Activated B cell treated with CpG ODN at 0.5 μM for 24 hours (primary cell): Measurements from ENCODE around the gene GAST. TPM values are rescaled to one million over a fixed set of nuclear protein-coding genes. Genes with fewer than 3 reads are reported as not detected.
A peak's percentile ranks its signal among the peaks of the same experiment; 100 is the strongest.
"Not testable (repeated sequence)": the region's sequence is repeated elsewhere in the genome, so short reads cannot be mapped to it uniquely, and the experiment has no call there.

Experiments used
- ATAC-seq: fragments of 200-7000 bp; cut with Tn5 transposase; one replicate; pipeline ENCODE4 v1.10.0; 2021; ENCODE audit warnings: low read depth, mild to moderate bottlenecking, moderate library complexity
- CTCF ChIA-PET: fragments of 350-600 bp; sonication (Branson Sonifier 250); formaldehyde crosslinking; loops from one replicate; lab custom pipeline; 2021; ENCODE audit warnings: antibody characterized with exemption; lab: Charles Lee
- POLR2A ChIA-PET: fragments of 350-600 bp; sonication (Branson Sonifier 250); formaldehyde crosslinking; loops from one replicate; lab custom pipeline; 2021; ENCODE audit warnings: antibody characterized with exemption; lab: Charles Lee
- DNase-seq: peaks from one replicate; pipeline ENCODE4 v3.0.0; 2022
- H3K27ac Mint-ChIP-seq: one replicate; pipeline ENCODE4 v1.8.0; 2020; ENCODE audit warnings: mixed read lengths
- H3K27me3 Mint-ChIP-seq: one replicate; pipeline ENCODE4 v1.8.0; 2021; ENCODE audit warnings: mixed read lengths
- H3K36me3 Mint-ChIP-seq: one replicate; pipeline ENCODE4 v1.8.0; 2021; ENCODE audit warnings: low read depth, mixed read lengths
- H3K4me1 Mint-ChIP-seq: one replicate; pipeline ENCODE4 v1.8.0; 2021; ENCODE audit warnings: mixed read lengths
- H3K4me3 Mint-ChIP-seq: one replicate; pipeline ENCODE4 v1.8.0; 2020; ENCODE audit warnings: mild to moderate bottlenecking, mixed read lengths
- H3K9me3 Mint-ChIP-seq: one replicate; pipeline ENCODE4 v1.8.0; 2020; ENCODE audit warnings: mixed read lengths
- intact Hi-C: fragments of 100-400 bp; cut with micrococcal nuclease; formaldehyde crosslinking; loops from one replicate; pipeline ENCODE4 v1.15.1; 2024
- total RNA-seq: library from RNA; stranded (reverse); gene quantifications from 2 replicates; pipeline ENCODE4 v1.2.3, GENCODE V29; 2022
- TF ChIP-seq, protein P1 (sequence below): fragments of 200-600 bp; IDR thresholded peaks from one replicate; pipeline ENCODE4 v1.8.0; 2022; ENCODE audit warnings: antibody characterized with exemption, mild to moderate bottlenecking

The GAST gene
- total RNA-seq, 1 donor from 2014 or later, result not detected

DNA sequence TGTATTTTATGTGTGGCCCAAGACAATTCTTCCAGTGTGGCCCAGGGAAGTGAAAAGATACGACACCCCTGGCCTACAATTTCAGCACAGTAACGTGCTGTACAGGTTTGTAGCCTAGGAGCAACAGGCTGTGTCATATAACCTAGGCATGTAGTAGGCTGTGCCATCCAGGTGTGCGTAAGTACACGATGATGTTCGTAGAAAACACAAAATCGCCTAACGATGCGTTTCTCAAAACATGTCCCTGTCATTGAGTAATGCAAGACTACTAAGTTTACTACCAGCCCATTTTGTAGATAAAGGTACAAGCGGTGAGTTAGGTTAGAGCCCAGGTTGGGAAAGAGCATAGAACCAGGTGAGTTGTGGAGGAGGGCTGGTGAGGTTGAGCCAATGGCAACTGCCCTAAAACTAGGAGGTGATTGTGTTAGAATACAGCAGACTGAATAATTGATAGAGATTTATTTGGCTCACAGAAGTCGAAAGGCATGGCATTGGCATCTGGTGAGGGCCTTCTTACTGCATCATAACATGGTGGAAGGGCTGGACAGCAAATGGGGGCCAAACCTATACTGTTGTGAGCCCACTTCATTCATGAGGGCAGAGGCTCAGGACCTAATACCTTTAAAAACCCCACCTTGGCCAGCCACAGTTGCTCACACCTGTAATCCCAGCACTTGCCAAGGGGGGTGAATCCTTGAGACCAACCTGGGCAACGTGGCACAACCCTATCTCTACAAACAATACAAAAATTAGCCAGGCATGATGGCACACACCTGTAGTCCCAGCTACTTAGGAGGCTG lies 19.2 kb upstream of the GAST start:
- POLR2A ChIA-PET, result interaction anchor here (0.6 to 9.6 kb wide), 7 partner anchors 10 to 238 kb away, joined by 3 to 421 read pairs (median 3); partner anchors contain the start of gene ODAD4

DNA sequence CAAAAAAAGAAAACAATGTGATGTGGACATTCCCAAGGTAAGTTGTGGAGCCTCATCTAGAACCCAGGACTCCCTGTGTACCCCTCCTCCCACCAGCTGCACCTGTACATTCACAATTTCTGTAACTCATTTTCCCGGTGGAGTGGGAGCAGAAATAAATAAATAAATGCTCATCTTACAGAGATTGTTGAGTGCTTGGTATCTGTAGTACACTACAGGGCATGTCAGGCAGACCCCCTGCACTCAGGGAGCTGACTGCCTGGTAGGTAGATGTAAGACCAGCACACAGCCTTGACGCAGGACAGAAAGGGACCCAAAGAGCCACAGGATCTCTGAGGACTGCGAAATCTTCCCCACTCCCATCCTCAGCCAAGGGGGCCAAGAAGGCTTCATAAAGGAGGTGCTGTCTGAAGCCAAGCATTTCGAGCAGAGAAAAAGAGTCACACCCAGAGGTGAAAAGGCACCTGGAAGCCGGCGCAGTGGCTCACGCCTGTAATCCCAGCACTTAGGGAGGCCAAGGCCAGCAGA lies 16.9 kb upstream of the GAST start:
- DNase-seq (no peak), ATAC-seq (no peak)
- intact Hi-C loops, result no loop called here
- Mint-ChIP-seq H3K4me3 (no peak overlapping the region), H3K9me3 (no peaks in the 10 kb centered on the region), H3K27ac (no peak overlapping the region), H3K36me3 (peaks cover 49% of the 10 kb centered on the region), H3K27me3 (no peaks in the 10 kb centered on the region), H3K4me1 (peaks cover 36% of the 10 kb centered on the region)
- POLR2A ChIA-PET, result interaction anchor here (0.6 to 9.6 kb wide), 4 partner anchors 11 to 727 kb away, joined by 3 to 421 read pairs (median 4); no protein-coding TSS in a partner anchor
- TF ChIP-seq, protein P1, sequence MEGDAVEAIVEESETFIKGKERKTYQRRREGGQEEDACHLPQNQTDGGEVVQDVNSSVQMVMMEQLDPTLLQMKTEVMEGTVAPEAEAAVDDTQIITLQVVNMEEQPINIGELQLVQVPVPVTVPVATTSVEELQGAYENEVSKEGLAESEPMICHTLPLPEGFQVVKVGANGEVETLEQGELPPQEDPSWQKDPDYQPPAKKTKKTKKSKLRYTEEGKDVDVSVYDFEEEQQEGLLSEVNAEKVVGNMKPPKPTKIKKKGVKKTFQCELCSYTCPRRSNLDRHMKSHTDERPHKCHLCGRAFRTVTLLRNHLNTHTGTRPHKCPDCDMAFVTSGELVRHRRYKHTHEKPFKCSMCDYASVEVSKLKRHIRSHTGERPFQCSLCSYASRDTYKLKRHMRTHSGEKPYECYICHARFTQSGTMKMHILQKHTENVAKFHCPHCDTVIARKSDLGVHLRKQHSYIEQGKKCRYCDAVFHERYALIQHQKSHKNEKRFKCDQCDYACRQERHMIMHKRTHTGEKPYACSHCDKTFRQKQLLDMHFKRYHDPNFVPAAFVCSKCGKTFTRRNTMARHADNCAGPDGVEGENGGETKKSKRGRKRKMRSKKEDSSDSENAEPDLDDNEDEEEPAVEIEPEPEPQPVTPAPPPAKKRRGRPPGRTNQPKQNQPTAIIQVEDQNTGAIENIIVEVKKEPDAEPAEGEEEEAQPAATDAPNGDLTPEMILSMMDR, result no peak
- CTCF ChIA-PET, result interaction anchor here (1.1 to 2.5 kb wide), 9 partner anchors 11 to 838 kb away, joined by 3 to 15 read pairs (median 4); no protein-coding TSS in a partner anchor

More for the DNA sequence above, 19.2 kb upstream of the GAST start:
- ATAC-seq, result no peak
- no peaks in the 10 kb centered on the region for H3K9me3 Mint-ChIP-seq
- no peak overlapping the region for H3K4me3 Mint-ChIP-seq
- H3K27ac Mint-ChIP-seq, result peak overlapping the region; percentile 51
- CTCF ChIA-PET, result interaction anchor here (0.6 to 5.5 kb wide), 2 partner anchors 15 to 48 kb away, joined by 3 to 71 read pairs; no protein-coding TSS in a partner anchor
- H3K4me1 Mint-ChIP-seq, result peaks cover 46% of the 10 kb centered on the region
- H3K27me3 Mint-ChIP-seq, result no peaks in the 10 kb centered on the region
- no peak for DNase-seq
- TF ChIP-seq, protein P1, result no peak
- peaks cover 65% of the 10 kb centered on the region for H3K36me3 Mint-ChIP-seq
- intact Hi-C loops, result no loop called here

DNA sequence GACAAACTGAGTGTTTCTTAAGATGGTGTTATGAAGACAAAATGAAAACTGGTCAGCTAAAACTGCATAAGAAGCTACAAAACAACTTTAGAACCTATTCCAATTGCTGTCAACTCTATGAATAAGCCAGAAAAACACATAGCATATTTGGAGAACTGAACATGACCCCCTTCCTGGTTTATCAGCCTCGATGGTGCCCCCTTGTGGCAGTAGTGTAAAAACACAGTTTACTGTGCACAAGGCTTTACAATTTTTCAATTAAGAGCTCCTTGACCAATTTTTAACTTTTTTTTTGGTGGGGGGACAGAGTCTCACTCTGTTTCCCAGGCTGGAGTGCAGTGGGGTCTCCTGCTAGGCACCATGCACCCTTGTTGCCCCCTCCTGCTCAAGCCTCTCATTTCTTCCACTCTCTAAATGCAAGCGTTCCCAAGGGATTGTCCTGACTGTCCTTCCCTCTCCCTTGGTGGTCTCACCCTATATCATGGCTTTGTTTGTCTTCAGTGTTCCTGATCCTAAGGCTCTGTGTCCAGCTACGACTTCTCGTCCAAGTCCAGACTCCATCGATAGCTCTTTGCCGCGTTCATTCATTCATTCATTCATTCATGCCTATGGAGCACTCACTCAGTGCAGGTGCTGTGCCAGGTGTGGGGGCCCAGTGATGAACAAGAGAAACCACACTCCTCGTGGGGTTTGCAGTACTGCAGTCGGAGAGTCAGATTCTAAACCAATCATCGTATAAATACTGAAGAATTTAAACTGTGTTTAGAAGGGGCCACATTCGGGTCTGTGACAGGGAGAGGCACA lies 16.0 kb upstream of the GAST start:
- TF ChIP-seq, protein P1, result peak; percentile 57
- intact Hi-C loops, result no loop called here
- ChIA-PET POLR2A (interaction anchor here (0.9 to 9.6 kb wide), 5 partner anchors 8 to 33 kb away, joined by 3 to 421 read pairs (median 4); partner anchors contain the start of gene EIF1), CTCF (interaction anchor here (0.6 to 2.5 kb wide), 17 partner anchors 10 to 840 kb away, joined by 3 to 15 read pairs (median 4); no protein-coding TSS in a partner anchor)
- Mint-ChIP-seq H3K27me3 (no peaks in the 10 kb centered on the region), H3K4me3 (no peak overlapping the region), H3K36me3 (peaks cover 40% of the 10 kb centered on the region), H3K27ac (peak overlapping the region; percentile 65), H3K4me1 (peaks cover 26% of the 10 kb centered on the region), H3K9me3 (no peaks in the 10 kb centered on the region)
- DNase-seq (no peak), ATAC-seq (peak; percentile 75)

DNA sequence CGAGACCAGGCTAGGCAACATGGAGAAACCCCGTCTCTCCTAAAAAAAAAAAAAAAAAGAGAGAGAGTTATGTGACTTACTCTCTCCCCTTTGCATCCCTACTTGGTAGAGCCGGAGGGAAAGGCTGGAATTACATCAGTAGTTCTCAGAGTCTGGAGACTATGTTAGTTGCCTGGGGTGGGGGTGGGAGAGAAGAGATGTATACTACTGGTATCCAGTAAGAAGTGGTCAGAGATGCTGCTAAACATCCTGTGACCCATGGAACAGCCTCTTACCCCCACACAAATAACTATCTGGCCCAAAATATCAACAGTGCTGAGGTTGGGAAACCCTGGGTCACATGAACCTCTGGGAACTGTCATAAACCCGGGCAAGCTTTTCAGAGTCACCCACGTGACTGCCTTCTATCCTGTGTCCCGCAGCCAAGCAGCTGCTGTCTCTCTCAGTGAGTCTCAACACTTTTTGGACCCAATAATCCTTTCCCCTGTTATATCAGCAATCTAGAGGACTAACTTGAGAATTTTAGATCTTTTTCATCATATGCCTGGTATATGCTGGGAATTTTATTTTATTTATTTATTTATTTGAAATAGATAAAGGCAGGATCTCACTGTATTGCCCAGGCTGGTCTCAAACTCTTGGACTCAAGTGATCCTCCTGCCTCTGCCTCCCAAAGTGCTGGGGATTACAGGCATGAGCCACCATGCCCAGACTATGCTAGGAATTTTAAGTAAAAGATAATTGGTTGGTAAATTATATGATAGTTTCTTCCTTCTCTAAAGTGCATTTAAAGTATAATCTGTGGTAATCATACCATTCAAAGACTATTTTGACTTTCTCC lies 14.8 kb upstream of the GAST start:
- CTCF ChIA-PET, result no interaction called here
- peaks cover 17% of the 10 kb centered on the region for H3K4me1 Mint-ChIP-seq
- no peaks in the 10 kb centered on the region for H3K9me3 Mint-ChIP-seq
- H3K4me3 Mint-ChIP-seq, result no peak overlapping the region
- intact Hi-C loops, result no loop called here
- POLR2A ChIA-PET, result no interaction called here
- no peak overlapping the region for H3K27ac Mint-ChIP-seq
- ATAC-seq (no peak), DNase-seq (no peak)
- peaks cover 28% of the 10 kb centered on the region for H3K36me3 Mint-ChIP-seq
- no peaks in the 10 kb centered on the region for H3K27me3 Mint-ChIP-seq
- TF ChIP-seq, protein P1, result no peak

DNA sequence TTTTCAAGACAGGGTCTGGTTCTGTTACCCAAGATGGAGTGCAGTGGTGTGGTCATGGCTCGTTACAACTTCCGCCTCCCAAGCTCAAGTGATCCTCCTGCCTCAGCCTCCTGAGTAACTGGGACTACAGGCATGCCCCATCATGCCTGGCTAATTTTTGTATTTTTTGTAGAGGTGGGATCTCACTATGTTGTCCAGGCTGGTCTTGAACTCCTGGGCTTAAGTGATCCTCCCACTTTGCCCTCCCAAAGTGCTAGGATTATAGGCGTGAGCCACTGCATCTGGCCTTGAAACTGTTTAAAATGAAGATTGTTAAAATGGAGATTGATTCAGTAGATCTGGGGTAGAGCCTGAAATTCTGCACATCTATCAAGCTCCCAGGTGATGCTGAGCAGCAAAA lies 11.3 kb upstream of the GAST start:
- ATAC-seq, H3K36me3 Mint-ChIP-seq, H3K27ac Mint-ChIP-seq, H3K4me1 Mint-ChIP-seq, H3K9me3 Mint-ChIP-seq, H3K27me3 Mint-ChIP-seq, H3K4me3 Mint-ChIP-seq, DNase-seq, intact Hi-C loops, CTCF ChIA-PET: not testable (repeated sequence)
- POLR2A ChIA-PET, result interaction anchor here (0.6 to 2.2 kb wide), 2 partner anchors 12 to 89 kb away, joined by 3 to 6 read pairs; partner anchors contain the start of gene EIF1
